ENCODE results near the gene ALPP.
"Not testable (repeated sequence)": the region's sequence is repeated elsewhere in the genome, so short reads cannot be mapped to it uniquely, and the experiment has no call there.

The ALPP gene

DNA sequence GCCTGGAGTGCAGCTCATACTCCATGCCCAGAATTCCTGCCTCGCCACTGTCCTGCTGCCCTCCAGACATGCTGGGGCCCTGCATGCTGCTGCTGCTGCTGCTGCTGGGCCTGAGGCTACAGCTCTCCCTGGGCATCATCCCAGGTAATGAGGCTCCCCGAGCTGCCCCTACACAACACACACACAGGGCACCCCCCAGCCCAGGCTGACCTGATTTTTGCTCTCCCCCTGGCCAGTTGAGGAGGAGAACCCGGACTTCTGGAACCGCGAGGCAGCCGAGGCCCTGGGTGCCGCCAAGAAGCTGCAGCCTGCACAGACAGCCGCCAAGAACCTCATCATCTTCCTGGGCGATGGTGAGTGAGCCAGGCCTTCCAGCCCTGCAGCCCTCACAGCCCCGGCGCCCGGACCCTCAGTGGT is at the start of gene ALPP:
TSS of gene ALPP (plus strand) at position 17 of the 417 bp plus-strand sequence. CDS start at position 69, 52 bp downstream.
- not testable (repeated sequence) for H3K27ac Mint-ChIP-seq (ENCODE audit: low read depth); H3K4me3 Mint-ChIP-seq; H3K4me1 Mint-ChIP-seq; H3K9me3 Mint-ChIP-seq; DNase-seq (ENCODE audit: low spot score in 2 of 2); H3K36me3 Mint-ChIP-seq (ENCODE audit: insufficient read depth); ATAC-seq (replicated peaks; ENCODE audit: extremely low read depth, poor library complexity, severe bottlenecking)
- H3K27me3 Mint-ChIP-seq, result peaks cover 16% of the 10 kb centered on the region

DNA sequence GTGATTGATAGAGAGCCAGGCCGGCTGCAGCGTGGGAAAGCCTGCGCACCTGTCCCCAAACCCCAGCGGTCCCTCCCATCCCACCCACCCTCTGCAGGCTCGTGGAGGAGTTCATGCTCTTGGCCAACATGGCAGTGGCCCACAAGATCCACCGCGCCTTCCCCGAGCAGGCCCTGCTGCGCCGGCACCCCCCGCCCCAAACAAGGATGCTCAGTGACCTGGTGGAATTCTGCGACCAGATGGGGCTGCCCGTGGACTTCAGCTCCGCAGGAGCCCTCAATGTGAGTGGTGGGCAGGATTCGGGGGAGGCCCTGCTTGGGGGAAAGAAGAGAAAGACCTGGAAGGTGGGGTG is 48.9 kb upstream of the ALPP start:
- no peak overlapping the region for H3K4me3 Mint-ChIP-seq
- H3K27ac Mint-ChIP-seq (ENCODE audit: low read depth), result no peak overlapping the region
- peaks cover 5% of the 10 kb centered on the region for H3K4me1 Mint-ChIP-seq
- no peaks in the 10 kb centered on the region for H3K27me3 Mint-ChIP-seq
- no peaks in the 10 kb centered on the region for H3K36me3 Mint-ChIP-seq (ENCODE audit: insufficient read depth)
- ATAC-seq (replicated peaks; ENCODE audit: extremely low read depth, poor library complexity, severe bottlenecking) (no peak), DNase-seq (ENCODE audit: low spot score in 2 of 2) (no peak)
- no peaks in the 10 kb centered on the region for H3K9me3 Mint-ChIP-seq

DNA sequence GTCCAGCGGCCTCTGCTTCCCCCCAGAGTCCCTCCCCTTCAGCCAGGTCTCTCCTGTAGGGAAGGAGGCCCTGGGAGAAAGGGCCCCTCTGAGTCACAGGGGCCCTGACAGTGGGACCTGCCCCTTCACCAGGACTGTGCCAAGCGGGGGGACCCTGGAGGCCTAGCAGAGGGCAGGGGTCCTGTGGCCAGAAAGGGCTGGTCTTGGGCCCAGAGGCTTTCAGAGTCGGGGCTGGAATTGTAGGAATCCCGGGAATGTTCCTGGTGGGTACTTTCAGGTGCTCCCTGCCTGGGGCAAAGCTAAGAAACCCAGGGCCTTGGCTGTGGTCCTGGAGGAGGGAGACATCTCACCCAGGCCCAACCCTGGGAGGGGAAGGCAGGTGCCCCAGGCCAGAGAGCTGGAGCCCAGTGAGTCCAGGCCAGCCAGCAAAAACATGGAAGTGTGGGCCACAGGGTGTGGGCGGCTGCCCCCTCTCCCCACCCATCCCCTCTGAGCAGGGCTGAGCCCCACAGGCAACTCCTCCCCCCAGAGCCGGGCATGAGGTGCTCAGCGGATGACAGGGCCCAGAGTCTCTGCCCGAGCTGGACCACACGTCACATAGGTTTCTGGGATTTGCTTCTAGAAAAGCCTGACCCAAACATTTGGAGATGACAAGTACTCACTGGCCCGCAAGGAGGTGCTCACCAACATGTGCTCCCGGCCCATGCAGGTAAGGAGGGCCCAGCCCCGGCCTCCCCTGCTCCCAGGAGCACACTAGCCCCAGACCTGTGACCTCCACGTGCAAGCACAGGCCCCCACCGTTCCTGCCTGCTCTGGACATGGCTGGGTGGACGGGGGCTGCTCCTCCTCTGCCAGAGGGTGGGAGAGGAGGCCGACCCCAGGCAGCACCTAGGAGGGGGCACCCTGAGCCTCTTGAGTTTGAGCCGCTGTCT is 48.2 kb upstream of the ALPP start:
- Mint-ChIP-seq H3K4me3 (no peak overlapping the region), H3K36me3 (ENCODE audit: insufficient read depth) (no peaks in the 10 kb centered on the region), H3K9me3 (no peaks in the 10 kb centered on the region), H3K27ac (ENCODE audit: low read depth) (no peak overlapping the region), H3K27me3 (no peaks in the 10 kb centered on the region), H3K4me1 (peaks cover 5% of the 10 kb centered on the region)
- ATAC-seq (replicated peaks; ENCODE audit: extremely low read depth, poor library complexity, severe bottlenecking) (no peak), DNase-seq (ENCODE audit: low spot score in 2 of 2) (no peak)

GRCh38 chr2:232331061-232331460 is 47.5 kb upstream of the ALPP start:
- H3K27me3 Mint-ChIP-seq; DNase-seq (ENCODE audit: low spot score in 2 of 2); ATAC-seq (replicated peaks; ENCODE audit: extremely low read depth, poor library complexity, severe bottlenecking); H3K36me3 Mint-ChIP-seq (ENCODE audit: insufficient read depth); H3K27ac Mint-ChIP-seq (ENCODE audit: low read depth); H3K4me3 Mint-ChIP-seq; H3K9me3 Mint-ChIP-seq; H3K4me1 Mint-ChIP-seq: not testable (repeated sequence)

DNA sequence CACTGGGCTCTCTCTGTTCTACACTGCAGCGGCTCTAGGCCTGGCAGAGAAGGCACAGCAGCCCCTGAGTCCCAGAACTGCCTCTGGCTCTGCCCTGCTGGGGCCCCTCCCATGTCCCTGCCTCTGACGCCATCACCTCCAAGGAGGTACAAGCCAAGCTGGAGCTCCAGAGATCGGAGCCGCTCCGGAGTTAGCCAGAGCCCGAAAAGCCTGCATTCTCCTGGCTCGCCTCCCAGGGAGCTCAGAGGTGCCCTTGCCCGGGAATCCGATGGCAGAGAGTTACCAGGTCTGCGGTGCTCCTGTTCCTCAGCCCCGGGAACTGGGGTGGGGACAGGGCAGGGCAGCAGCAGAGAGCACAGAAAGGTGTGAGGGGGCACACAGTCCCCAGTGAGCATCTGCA is 46.9 kb upstream of the ALPP start:
- not testable (repeated sequence) for H3K27me3 Mint-ChIP-seq; H3K9me3 Mint-ChIP-seq; H3K4me3 Mint-ChIP-seq; H3K4me1 Mint-ChIP-seq; H3K36me3 Mint-ChIP-seq (ENCODE audit: insufficient read depth); ATAC-seq (replicated peaks; ENCODE audit: extremely low read depth, poor library complexity, severe bottlenecking); DNase-seq (ENCODE audit: low spot score in 2 of 2); H3K27ac Mint-ChIP-seq (ENCODE audit: low read depth)

DNA sequence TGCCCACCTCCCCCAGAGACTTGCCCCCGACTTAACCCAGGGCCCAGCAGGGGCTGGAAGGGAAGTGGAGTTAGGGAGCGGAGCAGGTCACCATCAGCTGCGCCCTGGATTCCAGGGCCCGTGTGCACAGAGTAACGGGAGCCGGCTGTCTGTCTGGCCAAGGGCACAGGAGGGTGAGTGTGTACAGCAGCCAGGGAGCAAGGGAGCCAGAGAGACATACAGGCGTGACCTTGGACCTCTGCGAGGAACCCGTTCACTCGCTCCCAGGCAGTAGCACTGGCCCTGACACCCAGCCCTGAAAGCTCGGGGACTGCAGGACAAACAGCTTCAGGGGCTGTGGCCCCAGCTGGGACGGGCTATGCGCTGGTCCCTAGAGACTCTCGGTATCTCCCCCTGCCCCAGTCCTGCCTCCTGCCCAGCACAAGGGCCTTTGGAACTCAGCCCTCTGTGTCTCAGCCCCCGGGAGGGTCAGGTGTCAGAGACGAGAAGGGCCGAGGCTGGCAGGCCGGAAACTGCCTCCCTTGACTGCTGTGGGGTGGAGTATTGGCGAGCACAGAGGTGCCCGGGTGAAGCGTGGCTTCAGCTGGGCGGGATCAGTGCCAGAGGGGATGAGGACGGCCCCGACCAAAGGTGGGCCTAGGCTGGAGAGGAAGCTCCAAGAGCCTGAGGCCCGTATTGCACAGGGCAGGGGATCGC is 46.2 kb upstream of the ALPP start:
- H3K27ac Mint-ChIP-seq (ENCODE audit: low read depth), result not testable (repeated sequence)

DNA sequence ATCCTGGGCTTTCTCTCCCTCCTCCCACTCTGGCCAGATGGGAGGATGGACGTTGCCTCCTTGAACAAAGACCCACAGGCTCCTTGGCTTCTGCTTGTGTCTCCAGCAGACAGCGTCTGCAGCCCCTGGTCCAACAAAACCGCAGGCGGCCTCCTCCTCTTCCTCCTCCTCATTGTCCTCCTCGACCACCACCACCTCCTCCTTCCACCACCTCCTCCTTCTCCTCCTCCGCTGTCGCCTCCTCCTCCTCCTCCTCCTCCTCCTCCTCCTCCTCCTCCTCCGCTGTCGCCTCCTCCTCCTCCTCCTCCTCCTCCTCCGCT is 45.7 kb upstream of the ALPP start:
- no peak overlapping the region for H3K4me3 Mint-ChIP-seq
- H3K27ac Mint-ChIP-seq (ENCODE audit: low read depth), result no peak overlapping the region
- DNase-seq (ENCODE audit: low spot score in 2 of 2) (no peak), ATAC-seq (replicated peaks; ENCODE audit: extremely low read depth, poor library complexity, severe bottlenecking) (no peak)
- H3K27me3 Mint-ChIP-seq, result no peaks in the 10 kb centered on the region
- no peaks in the 10 kb centered on the region for H3K4me1 Mint-ChIP-seq
- H3K9me3 Mint-ChIP-seq, result no peaks in the 10 kb centered on the region
- H3K36me3 Mint-ChIP-seq (ENCODE audit: insufficient read depth), result no peaks in the 10 kb centered on the region

More for the DNA sequence above, 46.2 kb upstream of the ALPP start:
- not testable (repeated sequence) for H3K4me1 Mint-ChIP-seq; H3K36me3 Mint-ChIP-seq (ENCODE audit: insufficient read depth); H3K27me3 Mint-ChIP-seq; ATAC-seq (replicated peaks; ENCODE audit: extremely low read depth, poor library complexity, severe bottlenecking); DNase-seq (ENCODE audit: low spot score in 2 of 2); H3K4me3 Mint-ChIP-seq; H3K9me3 Mint-ChIP-seq

DNA sequence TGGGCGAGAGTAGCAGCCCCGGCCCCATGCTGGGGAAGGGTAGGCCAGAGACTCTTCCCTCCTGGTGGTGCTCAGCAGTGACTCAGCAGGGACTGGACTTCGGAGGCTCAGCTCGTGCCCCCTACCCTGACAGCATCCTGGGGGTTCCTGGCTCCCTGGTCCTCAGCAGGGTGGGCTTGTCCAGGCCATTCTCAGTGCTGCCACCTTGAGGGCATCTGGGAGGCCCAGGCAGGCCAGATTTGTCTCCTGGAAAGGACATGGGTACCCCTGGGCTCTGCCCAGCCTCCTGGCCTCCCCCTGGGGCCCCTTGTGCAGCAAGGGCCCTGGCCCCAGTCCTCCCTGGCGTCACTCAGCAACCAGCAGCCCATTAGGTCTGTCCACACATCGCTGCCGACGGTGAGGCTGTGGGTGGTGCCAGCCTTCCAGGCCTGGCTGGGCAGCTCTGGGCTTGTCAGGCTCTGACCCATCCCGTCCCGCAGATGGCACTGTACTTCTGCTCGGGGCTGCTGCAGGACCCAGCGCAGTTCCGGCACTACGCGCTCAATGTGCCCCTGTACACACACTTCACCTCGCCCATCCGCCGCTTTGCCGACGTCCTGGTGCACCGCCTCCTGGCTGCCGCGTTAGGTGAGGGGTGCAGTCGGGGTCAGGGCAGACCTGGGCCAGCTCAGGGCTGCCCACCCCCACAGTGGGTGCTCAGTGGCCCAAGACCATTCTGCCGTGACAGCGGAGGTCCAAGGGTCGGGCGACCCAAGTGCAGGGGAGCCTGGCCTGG is 45.0 kb upstream of the ALPP start:
- H3K27me3 Mint-ChIP-seq, result no peaks in the 10 kb centered on the region
- H3K4me1 Mint-ChIP-seq, result no peaks in the 10 kb centered on the region
- no peak overlapping the region for H3K27ac Mint-ChIP-seq (ENCODE audit: low read depth)
- H3K36me3 Mint-ChIP-seq (ENCODE audit: insufficient read depth), result peaks cover under 1% of the 10 kb centered on the region
- H3K4me3 Mint-ChIP-seq, result no peak overlapping the region
- no peak for ATAC-seq (replicated peaks; ENCODE audit: extremely low read depth, poor library complexity, severe bottlenecking)
- H3K9me3 Mint-ChIP-seq, result no peaks in the 10 kb centered on the region
- DNase-seq (ENCODE audit: low spot score in 2 of 2), result no peak

DNA sequence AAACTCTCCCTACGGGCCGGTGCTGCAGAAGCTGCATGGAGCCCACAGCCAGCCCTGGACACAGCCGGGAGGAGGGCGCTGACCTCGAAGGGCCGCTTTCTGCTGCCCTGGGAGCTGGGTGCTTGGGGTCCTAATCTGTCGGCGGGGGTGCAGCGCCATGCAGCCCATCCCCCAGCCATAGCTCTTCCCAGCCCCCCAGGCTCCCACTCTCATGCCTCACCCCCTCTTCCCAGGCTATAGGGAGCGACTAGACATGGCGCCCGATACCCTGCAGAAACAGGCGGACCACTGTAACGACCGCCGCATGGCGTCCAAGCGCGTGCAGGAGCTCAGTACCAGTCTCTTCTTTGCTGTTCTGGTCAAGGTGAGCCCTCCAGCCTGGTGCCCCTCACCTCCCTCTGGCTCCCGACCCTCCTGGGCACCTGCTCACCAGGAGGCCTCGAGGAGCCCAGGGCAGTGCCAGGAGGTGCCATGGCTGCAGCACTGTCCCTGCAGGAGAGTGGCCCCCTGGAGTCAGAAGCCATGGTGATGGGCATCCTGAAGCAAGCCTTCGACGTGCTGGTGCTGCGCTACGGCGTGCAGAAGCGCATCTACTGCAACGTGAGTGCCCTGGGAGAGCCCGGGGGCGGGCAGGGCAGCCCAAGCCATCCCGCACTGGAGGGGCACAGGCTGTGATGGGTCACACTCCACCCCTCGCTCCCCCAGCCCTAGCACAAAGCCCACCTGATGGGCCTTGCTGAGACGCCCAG is 44.2 kb upstream of the ALPP start:
- H3K27ac Mint-ChIP-seq (ENCODE audit: low read depth); H3K4me3 Mint-ChIP-seq: not testable (repeated sequence)

GRCh38 chr2:232334885-232335205 is 43.7 kb upstream of the ALPP start:
- DNase-seq (ENCODE audit: low spot score in 2 of 2); H3K4me3 Mint-ChIP-seq; H3K27ac Mint-ChIP-seq (ENCODE audit: low read depth); H3K4me1 Mint-ChIP-seq; H3K9me3 Mint-ChIP-seq; ATAC-seq (replicated peaks; ENCODE audit: extremely low read depth, poor library complexity, severe bottlenecking); H3K27me3 Mint-ChIP-seq; H3K36me3 Mint-ChIP-seq (ENCODE audit: insufficient read depth): not testable (repeated sequence)

More for the DNA sequence above, 44.2 kb upstream of the ALPP start:
- ATAC-seq (replicated peaks; ENCODE audit: extremely low read depth, poor library complexity, severe bottlenecking); DNase-seq (ENCODE audit: low spot score in 2 of 2); H3K36me3 Mint-ChIP-seq (ENCODE audit: insufficient read depth); H3K9me3 Mint-ChIP-seq; H3K4me1 Mint-ChIP-seq; H3K27me3 Mint-ChIP-seq: not testable (repeated sequence)

- not testable (repeated sequence) for H3K27me3 Mint-ChIP-seq; H3K36me3 Mint-ChIP-seq (ENCODE audit: insufficient read depth)
Measured at GRCh38 chr2:232335206-232335858, 43.2 kb upstream of the ALPP start.

GRCh38 chr2:232335859-232336215 is 42.7 kb upstream of the ALPP start:
- Mint-ChIP-seq H3K4me1 (no peaks in the 10 kb centered on the region), H3K27me3 (no peaks in the 10 kb centered on the region), H3K36me3 (ENCODE audit: insufficient read depth) (peaks cover 1% of the 10 kb centered on the region), H3K27ac (ENCODE audit: low read depth) (no peak overlapping the region), H3K9me3 (no peaks in the 10 kb centered on the region), H3K4me3 (no peak overlapping the region)
- DNase-seq (ENCODE audit: low spot score in 2 of 2), result no peak
- no peak for ATAC-seq (replicated peaks; ENCODE audit: extremely low read depth, poor library complexity, severe bottlenecking)

More at GRCh38 chr2:232335206-232335858, 43.2 kb upstream of the ALPP start:
- ATAC-seq (replicated peaks; ENCODE audit: extremely low read depth, poor library complexity, severe bottlenecking), result peak; percentile 34
- not testable (repeated sequence) for DNase-seq (ENCODE audit: low spot score in 2 of 2); H3K4me1 Mint-ChIP-seq; H3K9me3 Mint-ChIP-seq; H3K27ac Mint-ChIP-seq (ENCODE audit: low read depth); H3K4me3 Mint-ChIP-seq

All from central memory CD8-positive, alpha-beta T cell (primary cell).